Type B pancreatic cell (in vitro differentiated cells): ENCODE results near the gene WIPF2. TPM values are rescaled to one million over a fixed set of nuclear protein-coding genes. Genes with fewer than 3 reads are reported as not detected.

Experiments used
- DNase-seq: peaks from one replicate; pipeline ENCODE4 v3.0.0; 2021; ENCODE audit warnings: mixed read lengths; ENCODE audit not compliant: unreplicated experiment; ENCODE audit errors: extremely low spot score
- H3K27ac Mint-ChIP-seq: 2 replicates; pipeline ENCODE4 v1.8.0; 2021; ENCODE audit warnings: mild to moderate bottlenecking, mixed read lengths
- H3K27me3 Mint-ChIP-seq: 2 replicates; pipeline ENCODE4 v1.8.0; 2021; ENCODE audit warnings: mixed read lengths
- H3K36me3 Mint-ChIP-seq: 2 replicates; pipeline ENCODE4 v1.8.0; 2021; ENCODE audit warnings: mixed read lengths
- H3K4me1 Mint-ChIP-seq: one replicate; pipeline ENCODE4 v1.8.0; 2021; ENCODE audit warnings: mixed read lengths; ENCODE audit not compliant: unreplicated experiment
- H3K4me3 Mint-ChIP-seq: 2 replicates; pipeline ENCODE4 v1.8.0; 2021; ENCODE audit warnings: mild to moderate bottlenecking, mixed read lengths
- H3K9me3 Mint-ChIP-seq: 2 replicates; pipeline ENCODE4 v1.8.0; 2021; ENCODE audit warnings: mixed read lengths
- microRNA-seq: library from miRNA; unstranded; fragments of <30 nt; microRNA quantifications from one replicate; pipeline ENCODE4, GENCODE V29; 2020
- total RNA-seq: library from RNA; stranded (reverse); gene quantifications from 2 replicates; pipeline ENCODE4 v1.2.1, GENCODE V29; 2021; ENCODE audit warnings: low replicate concordance
- TF ChIP-seq, protein P1 (sequence below): fragments of 200-600 bp; sonication (generic); conservative IDR thresholded peaks from 2 replicates; pipeline ENCODE4 v1.5.0; 2021; ENCODE audit warnings: antibody characterized with exemption, mild to moderate bottlenecking

WIPF2 gene
- total RNA-seq, 1 donor from 2014 or later = 27.2 TPM

DNA sequence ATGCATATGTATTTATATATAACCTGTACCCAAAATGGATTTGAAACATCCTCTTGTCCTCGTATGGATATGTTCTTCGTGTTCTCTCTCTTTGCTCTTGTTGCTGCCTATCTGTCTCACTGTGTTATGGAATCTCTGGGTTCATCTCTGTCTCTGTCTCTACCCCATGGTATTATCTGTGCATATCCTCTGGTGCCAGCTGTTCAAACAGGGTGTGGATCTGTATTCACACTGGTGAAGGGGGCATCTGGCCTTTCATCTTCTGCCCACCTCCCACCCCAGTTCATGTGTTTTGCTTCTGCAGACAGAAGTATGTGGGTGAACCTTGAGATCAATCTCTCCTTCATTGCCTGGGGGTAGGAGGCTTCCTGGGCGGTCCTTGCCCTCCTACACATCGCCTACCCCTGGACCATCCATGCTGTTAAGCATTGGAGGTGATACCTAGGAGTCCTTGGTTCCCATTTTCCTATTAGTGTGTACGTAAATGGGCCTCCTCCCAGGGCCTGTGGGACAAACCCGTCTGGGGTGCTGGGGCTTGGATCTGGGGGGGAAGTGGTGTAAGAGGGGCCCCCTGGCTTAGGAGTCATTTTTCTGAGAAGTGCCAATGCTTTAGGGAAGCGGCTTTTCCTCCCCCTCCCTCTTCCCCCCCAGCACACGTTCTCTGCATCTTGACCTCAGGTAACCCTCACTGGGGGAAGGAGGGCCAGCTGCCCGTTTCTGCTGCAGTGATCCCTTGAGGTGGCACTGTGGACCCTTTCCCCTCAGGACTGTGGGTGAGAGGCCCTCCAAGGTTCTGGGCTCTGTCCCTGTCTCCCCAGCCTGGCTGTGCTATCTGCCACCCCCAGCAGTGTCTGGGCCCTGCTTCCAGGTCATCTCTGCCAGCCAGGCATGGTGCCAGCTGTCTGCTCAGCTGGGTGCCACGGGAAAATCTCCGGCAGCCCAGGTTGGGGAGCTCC lies 111.0 kb downstream of the WIPF2 start:
- DNase-seq = no peak
- Mint-ChIP-seq H3K27ac (no peak overlapping the region), H3K4me3 (no peak overlapping the region), H3K4me1 (peaks cover 42% of the 10 kb centered on the region), H3K9me3 (no peaks in the 10 kb centered on the region), H3K27me3 (no peaks in the 10 kb centered on the region), H3K36me3 (peaks cover 12% of the 10 kb centered on the region)
- TF ChIP-seq, protein P1, sequence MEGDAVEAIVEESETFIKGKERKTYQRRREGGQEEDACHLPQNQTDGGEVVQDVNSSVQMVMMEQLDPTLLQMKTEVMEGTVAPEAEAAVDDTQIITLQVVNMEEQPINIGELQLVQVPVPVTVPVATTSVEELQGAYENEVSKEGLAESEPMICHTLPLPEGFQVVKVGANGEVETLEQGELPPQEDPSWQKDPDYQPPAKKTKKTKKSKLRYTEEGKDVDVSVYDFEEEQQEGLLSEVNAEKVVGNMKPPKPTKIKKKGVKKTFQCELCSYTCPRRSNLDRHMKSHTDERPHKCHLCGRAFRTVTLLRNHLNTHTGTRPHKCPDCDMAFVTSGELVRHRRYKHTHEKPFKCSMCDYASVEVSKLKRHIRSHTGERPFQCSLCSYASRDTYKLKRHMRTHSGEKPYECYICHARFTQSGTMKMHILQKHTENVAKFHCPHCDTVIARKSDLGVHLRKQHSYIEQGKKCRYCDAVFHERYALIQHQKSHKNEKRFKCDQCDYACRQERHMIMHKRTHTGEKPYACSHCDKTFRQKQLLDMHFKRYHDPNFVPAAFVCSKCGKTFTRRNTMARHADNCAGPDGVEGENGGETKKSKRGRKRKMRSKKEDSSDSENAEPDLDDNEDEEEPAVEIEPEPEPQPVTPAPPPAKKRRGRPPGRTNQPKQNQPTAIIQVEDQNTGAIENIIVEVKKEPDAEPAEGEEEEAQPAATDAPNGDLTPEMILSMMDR = no peak

GRCh38 chr17:40330850-40331470 lies 111.9 kb downstream of the WIPF2 start:
- no peak overlapping the region for H3K4me3 Mint-ChIP-seq
- peak overlapping the region; percentile 22 for H3K27ac Mint-ChIP-seq
- TF ChIP-seq, protein P1 = no peak
- no peak for DNase-seq
- no peaks in the 10 kb centered on the region for H3K27me3 Mint-ChIP-seq
- H3K36me3 Mint-ChIP-seq = peaks cover 13% of the 10 kb centered on the region
- peaks cover 44% of the 10 kb centered on the region for H3K4me1 Mint-ChIP-seq
- H3K9me3 Mint-ChIP-seq = no peaks in the 10 kb centered on the region

DNA sequence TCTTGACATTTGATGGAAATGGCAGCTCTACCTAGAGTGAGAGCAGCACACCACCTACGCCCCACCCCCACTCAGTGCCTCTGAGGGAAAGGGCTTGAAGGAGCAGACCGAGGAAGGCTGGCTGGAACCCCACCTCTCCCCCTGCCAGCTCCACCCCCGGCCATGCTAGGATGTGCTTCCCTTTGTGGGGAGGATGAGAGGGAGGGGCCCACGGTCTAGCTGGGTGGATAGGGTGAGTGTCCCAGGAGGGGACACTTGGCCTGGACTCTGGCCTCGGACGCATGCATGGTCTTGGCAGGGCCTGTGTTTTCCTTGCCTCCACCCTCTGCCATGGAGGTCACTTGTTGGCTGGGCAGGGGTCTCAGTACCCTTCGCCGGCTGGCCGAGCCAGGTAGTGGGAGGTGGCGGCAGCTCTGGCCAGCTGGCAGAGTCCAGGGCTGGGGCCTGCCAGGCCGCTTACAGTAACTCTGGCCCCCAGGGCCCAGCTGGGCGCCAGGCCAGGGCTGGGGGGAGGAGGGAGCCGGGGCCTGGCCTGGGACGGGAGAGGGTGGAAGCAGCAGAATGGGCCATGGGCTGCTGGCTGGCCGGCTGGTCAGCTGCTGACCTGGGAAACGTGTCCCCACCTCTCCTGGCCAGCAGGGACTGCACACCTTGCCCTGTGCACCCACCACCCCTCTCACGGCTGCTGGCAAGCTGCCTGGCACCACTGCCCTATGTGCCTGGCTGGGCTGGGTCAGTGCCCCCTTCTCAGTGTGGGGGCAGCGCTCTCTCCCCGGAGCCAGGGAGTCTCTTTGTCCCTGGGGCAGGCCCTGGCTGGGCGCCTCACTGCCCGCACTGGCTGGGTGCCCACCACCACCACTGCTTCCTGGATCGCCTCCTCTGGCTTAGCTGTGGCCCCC lies 112.9 kb downstream of the WIPF2 start:
- DNase-seq = no peak
- Mint-ChIP-seq H3K9me3 (no peaks in the 10 kb centered on the region), H3K36me3 (peaks cover 13% of the 10 kb centered on the region), H3K27me3 (no peaks in the 10 kb centered on the region), H3K4me3 (no peak overlapping the region), H3K4me1 (peaks cover 43% of the 10 kb centered on the region), H3K27ac (peak overlapping the region; percentile 22)
- TF ChIP-seq, protein P1 = no peak

Small RNA genes within 50 kb of the gene (microRNA-seq; reads per million reads assigned to microRNA genes)
- gene MIR6867 = not detected

Other genes with a start within 250 kb of the WIPF2 start
- gene PSMD3, start 238.5 kb upstream of the WIPF2 start, total RNA-seq = 110 and 116 TPM in 2 replicates
- gene CSF3, start 203.9 kb upstream of the WIPF2 start, total RNA-seq = not detected in 2 replicates
- 93.2 and 123 TPM in 2 replicates for gene MED24, start 164.9 kb upstream of the WIPF2 start, total RNA-seq
- gene THRA, start 156.3 kb upstream of the WIPF2 start, total RNA-seq = 18.3 and 37.0 TPM in 2 replicates
- 5.7 and 9.5 TPM in 2 replicates for gene NR1D1, start 118.7 kb upstream of the WIPF2 start, total RNA-seq
- gene MSL1, start 97.3 kb upstream of the WIPF2 start, total RNA-seq = 86.3 and 128 TPM in 2 replicates
- 63.0 and 101 TPM in 2 replicates for gene CASC3, start 78.8 kb upstream of the WIPF2 start, total RNA-seq
- 9.9 and 18.6 TPM in 2 replicates for gene RAPGEFL1, start 41.8 kb upstream of the WIPF2 start, total RNA-seq
- 23.2 and 50.3 TPM in 2 replicates for gene CDC6, start 68.6 kb downstream of the WIPF2 start, total RNA-seq
- gene RARA, start 89.9 kb downstream of the WIPF2 start, total RNA-seq = 23.8 and 34.3 TPM in 2 replicates
- 0.36 and 0.43 TPM in 2 replicates for gene GJD3, start 145.4 kb downstream of the WIPF2 start, total RNA-seq
- 65.8 and 248 TPM in 2 replicates for gene TOP2A, start 198.6 kb downstream of the WIPF2 start, total RNA-seq
- gene IGFBP4, start 224.1 kb downstream of the WIPF2 start, total RNA-seq = 25.7 and 78.2 TPM in 2 replicates